ENCODE results near the gene ATOH8.

The ATOH8 gene

DNA sequence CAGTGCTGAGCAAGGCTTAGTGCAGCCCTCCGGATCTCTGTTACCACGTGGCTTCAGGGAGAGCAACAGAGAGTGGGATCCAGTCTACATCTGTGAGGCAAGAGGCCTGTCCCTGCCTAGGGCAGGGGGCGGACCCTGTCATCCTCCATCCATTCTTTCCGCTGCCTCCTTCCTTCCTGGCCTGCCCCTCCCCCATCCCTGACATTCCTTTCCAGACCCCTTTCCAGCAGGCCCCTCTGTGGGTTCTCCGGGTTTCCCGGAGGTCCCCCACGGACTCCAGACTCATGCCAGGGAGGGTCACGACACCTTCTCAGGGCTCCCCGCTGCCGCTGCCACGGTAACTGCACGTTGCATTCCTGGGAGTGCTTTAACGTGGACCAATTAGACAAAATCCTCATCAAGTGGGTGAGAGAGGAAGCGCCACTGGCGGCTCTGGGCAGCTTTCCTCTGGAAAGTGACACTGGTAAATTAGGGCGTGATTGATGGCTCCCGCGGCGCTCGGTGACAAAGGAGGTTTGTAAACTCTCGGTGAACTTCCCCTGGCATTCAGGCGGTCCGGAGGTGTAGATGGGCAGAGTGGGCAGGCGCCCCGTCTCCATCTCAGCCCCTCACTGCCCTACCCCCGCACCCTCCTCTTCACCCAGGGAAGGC, 11.4 kb downstream of the ATOH8 start:
- no peak for DNase-seq (ENCODE audit: low read depth, low spot score)
- H3K4me3 ChIP-seq (ENCODE audit: low read depth, low read length), result no peak overlapping the region
- ChIA-PET POLR2A (no interaction called here), CTCF (interaction anchor here (0.6 to 21.5 kb wide), 4 partner anchors 14 to 49 kb away, joined by 3 to 463 read pairs (median 4); partner anchors contain the start of gene ATOH8)
- TF ChIP-seq, protein P1, sequence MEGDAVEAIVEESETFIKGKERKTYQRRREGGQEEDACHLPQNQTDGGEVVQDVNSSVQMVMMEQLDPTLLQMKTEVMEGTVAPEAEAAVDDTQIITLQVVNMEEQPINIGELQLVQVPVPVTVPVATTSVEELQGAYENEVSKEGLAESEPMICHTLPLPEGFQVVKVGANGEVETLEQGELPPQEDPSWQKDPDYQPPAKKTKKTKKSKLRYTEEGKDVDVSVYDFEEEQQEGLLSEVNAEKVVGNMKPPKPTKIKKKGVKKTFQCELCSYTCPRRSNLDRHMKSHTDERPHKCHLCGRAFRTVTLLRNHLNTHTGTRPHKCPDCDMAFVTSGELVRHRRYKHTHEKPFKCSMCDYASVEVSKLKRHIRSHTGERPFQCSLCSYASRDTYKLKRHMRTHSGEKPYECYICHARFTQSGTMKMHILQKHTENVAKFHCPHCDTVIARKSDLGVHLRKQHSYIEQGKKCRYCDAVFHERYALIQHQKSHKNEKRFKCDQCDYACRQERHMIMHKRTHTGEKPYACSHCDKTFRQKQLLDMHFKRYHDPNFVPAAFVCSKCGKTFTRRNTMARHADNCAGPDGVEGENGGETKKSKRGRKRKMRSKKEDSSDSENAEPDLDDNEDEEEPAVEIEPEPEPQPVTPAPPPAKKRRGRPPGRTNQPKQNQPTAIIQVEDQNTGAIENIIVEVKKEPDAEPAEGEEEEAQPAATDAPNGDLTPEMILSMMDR (IDR thresholded peaks at IDR 0.05; ENCODE audit: insufficient read depth, low read length, missing control alignments), result no peak

DNA sequence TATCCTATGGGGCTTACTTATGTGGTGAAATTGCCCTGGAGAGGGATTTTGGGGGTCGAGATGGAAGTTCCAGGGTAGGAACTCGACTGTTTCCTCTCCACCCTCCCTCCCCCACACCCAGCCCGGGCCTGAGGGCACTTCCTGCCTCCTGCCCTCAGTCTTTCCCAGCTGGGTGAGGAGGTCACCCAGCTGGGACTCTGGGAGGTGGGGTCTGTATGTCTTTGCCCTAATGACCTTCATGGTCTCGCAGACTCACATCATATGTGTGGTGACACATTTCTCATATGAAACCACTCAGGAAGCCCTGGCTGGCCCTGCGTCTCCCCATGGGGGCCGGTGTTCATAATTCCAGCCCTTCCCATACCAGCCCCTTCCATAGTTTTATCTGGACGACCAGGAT, 12.4 kb downstream of the ATOH8 start:
- DNase-seq (ENCODE audit: low read depth, low spot score), result no peak
- ChIA-PET CTCF (interaction anchor here (21.5 kb wide), 1 partner anchor 15 kb away, joined by 463 read pairs; the partner anchor contains the start of gene ATOH8), POLR2A (no interaction called here)
- TF ChIP-seq, protein P1 (IDR thresholded peaks at IDR 0.05; ENCODE audit: insufficient read depth, low read length, missing control alignments), result no peak
- H3K4me3 ChIP-seq (ENCODE audit: low read depth, low read length), result no peak overlapping the region

DNA sequence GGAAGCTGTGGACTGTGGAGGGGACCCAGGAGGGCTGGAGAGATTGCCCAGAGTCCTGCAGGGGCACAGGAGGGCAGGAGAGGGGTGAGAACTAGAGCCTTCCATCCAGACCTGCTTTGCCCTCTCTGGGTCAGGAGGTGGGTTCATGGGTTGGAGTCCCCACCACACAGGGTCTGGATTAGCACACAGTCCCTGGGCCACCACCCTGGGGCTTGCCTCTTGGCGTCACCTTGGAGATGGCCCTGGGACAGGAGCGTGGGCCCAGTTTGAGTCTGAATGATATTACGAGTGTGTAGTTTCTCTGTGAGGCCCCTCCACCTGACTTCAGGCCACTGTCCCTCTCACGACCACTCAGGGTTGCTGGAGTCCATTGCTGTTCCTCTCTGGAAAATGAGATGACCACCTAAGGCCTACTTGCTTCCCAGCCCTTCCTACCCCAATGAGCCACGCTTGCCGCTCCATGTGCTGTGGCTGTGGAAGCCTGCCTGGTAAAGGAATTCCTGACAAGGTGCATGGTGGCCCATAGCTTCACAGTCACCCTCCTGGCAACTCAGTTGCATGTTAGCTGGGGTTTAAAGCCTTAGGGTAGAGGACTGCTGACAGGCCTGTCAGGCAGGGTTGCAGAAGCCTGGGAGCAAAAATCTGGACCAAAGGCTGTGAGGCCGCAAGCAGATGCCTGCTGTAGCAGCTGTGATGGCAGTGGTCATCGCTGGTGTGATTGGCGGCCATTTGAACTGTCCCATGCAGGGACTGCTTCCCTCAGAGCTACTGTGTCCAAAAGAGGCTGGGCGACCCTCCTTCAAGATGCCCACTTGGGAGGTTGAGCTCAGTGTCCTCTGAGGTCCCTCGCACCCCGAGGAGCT, 14.2 kb downstream of the ATOH8 start:
- DNase-seq (ENCODE audit: low read depth, low spot score), result no peak
- H3K4me3 ChIP-seq (ENCODE audit: low read depth, low read length), result no peak overlapping the region
- CTCF ChIA-PET, result interaction anchor here (0.9 to 21.5 kb wide), 4 partner anchors 17 to 46 kb away, joined by 3 to 463 read pairs (median 6); partner anchors contain the start of gene ATOH8
- TF ChIP-seq, protein P1 (IDR thresholded peaks at IDR 0.05; ENCODE audit: insufficient read depth, low read length, missing control alignments), result no peak
- POLR2A ChIA-PET, result interaction anchor here (1.2 kb wide), 1 partner anchor 14 kb away, joined by 3 read pairs; the partner anchor contains the start of gene ATOH8

DNA sequence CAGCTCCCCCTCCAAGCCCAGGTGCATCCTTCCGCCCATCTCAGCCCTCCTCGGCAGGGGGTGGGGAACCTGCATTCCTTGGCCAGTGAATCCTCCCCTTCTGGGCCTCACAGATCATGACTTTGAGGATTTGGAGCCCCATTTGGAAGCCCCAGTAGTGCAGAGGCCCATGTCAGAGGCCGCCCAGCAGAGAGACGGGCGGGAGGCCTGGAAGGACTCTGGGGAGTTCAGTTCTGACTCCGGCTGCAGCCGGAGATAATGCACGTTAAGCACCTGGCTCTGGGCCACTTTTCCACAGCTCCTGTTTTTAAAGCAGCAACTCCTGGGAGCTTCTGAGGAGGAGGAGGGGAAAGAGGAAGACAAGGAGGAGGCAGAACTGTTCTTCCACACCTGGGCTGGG, 14.9 kb downstream of the ATOH8 start:
- H3K4me3 ChIP-seq (ENCODE audit: low read depth, low read length), result no peak overlapping the region
- POLR2A ChIA-PET, result interaction anchor here (1.2 kb wide), 1 partner anchor 15 kb away, joined by 3 read pairs; the partner anchor contains the start of gene ATOH8
- DNase-seq (ENCODE audit: low read depth, low spot score), result no peak
- TF ChIP-seq, protein P1 (IDR thresholded peaks at IDR 0.05; ENCODE audit: insufficient read depth, low read length, missing control alignments), result no peak
- CTCF ChIA-PET, result interaction anchor here (0.9 to 21.5 kb wide), 4 partner anchors 18 to 45 kb away, joined by 3 to 463 read pairs (median 6); partner anchors contain the start of gene ATOH8

DNA sequence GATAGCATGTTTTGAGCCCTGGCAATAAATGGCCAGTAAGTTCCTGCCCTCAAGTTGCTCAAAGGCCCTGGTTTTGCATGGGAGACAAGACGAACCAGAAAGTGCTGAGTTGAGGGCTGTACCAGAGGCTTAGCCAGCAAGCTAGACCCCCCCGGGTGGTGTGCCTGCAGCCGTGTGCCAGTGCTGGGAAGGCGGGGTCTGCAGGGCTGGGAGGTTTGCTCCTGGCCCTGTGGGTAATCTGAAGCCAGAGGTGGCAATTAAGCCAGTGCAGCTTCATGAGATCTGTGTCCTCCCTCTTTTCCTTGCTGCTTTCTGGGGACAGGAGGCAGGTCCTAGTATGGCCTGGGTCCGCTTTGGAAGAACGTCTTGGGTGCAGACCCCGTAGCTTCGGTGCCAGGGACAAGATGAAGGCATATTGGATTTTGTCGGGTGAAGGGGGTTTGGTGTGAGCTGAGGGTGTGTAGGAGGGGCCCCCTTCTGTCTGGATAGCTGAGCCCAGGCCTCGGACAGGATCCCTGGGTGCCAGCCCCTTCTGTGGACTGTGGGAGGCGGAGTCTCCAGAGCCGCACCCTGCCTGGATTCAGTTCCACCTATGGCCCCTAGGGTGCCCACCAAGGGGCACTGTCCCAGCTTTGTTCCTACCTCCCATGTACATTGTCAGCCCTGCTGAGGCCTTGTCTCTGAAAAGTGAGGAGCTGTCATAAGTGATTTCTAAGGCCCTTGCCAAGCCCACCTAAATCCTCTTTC, 15.6 kb downstream of the ATOH8 start:
- ChIA-PET POLR2A (interaction anchor here (0.6 to 1.2 kb wide), 2 partner anchors 16 to 23 kb away, joined by 3 read pairs; partner anchors contain the start of gene ATOH8), CTCF (interaction anchor here (0.9 to 21.5 kb wide), 3 partner anchors 9 to 45 kb away, joined by 3 to 463 read pairs (median 7); partner anchors contain the start of gene ATOH8)
- H3K4me3 ChIP-seq (ENCODE audit: low read depth, low read length), result no peak overlapping the region
- no peak for DNase-seq (ENCODE audit: low read depth, low spot score)
- TF ChIP-seq, protein P1 (IDR thresholded peaks at IDR 0.05; ENCODE audit: insufficient read depth, low read length, missing control alignments), result peak; percentile 35

All from AG04449 (cell line).